K562 (cell line): ENCODE data around the gene ATMIN. TPM values are rescaled to one million over a fixed set of nuclear protein-coding genes. Genes with fewer than 3 reads are reported as not detected.
A peak's percentile ranks its signal among the peaks of the same experiment; 100 is the strongest.

Experiments used
- ATAC-seq: fragments of 200-7000 bp; cut with Tn5 transposase; 3 replicates; pipeline ENCODE4 v1.9.1; 2020; ENCODE audit warnings: moderate library complexity
- BruUV-seq: library from RNA; stranded (reverse); fragments of 400-500 nt; replicated peaks from 2 replicates; lab custom pipeline; 2021; lab: Mats Ljungman, UMichigan
- CTCF ChIA-PET: fragments of 300-600 bp; formaldehyde crosslinking; extraction: SDS; loops from one replicate; lab custom pipeline; 2021; ENCODE audit warnings: low intra/inter-chr PET ratio; lab: Yijun Ruan, JAX
- POLR2A ChIA-PET: fragments of 300-600, 350-650 bp; sonication (Branson Sonifier 250); formaldehyde crosslinking; extraction: SDS; loops from one replicate; lab custom pipeline; 2021; ENCODE audit warnings: antibody characterized with exemption, inconsistent platforms; lab: Yijun Ruan, JAX
- DNase-seq, 4 experiments: peaks; one replicate each; pipeline versions ENCODE4 v3.0.0 to v3.0.0-alpha.2; 2011 to 2018; ENCODE audit warnings: low spot score in 3 of 4, mixed read lengths in 3 of 4; ENCODE audit errors: extremely low read depth in 1 of 4
- FAIRE-seq: peaks from 2 replicates; lab custom pipeline; 2011; peaks lifted over from hg19 to GRCh38; lab: Jason Lieb, UNC
- H2AFZ ChIP-seq: 2 replicates; pipeline ENCODE4 v1.6.0; 2011; ENCODE audit warnings: low read depth, low read length, control low read depth, inconsistent platforms
- H3K27ac ChIP-seq: fragments of 200-600 bp; 3 replicates; pipeline ENCODE4 v1.8.0; 2011; ENCODE audit warnings: low read depth, mild to moderate bottlenecking, control low read depth, inconsistent platforms, low read length, moderate library complexity, mixed read lengths; ENCODE audit errors: extremely low read depth
- H3K27me3 ChIP-seq, 2 experiments: fragments of 300-600 bp in 1 of 2; 2 replicates in 1 of 2; 3 replicates in 1 of 2; pipeline versions ENCODE4 v1.6.0 to v1.8.0; 2011; ENCODE audit warnings: inconsistent platforms in 2 of 2, low read length in 2 of 2, mild to moderate bottlenecking in 1 of 2, mixed read lengths in 1 of 2, moderate library complexity in 1 of 2; ENCODE audit not compliant: control insufficient read depth in 2 of 2, insufficient read depth in 2 of 2
- H3K36me3 ChIP-seq: fragments of 300-600 bp; 3 replicates; pipeline ENCODE4 v1.8.0; 2011; ENCODE audit warnings: mild to moderate bottlenecking, low read length, inconsistent platforms; ENCODE audit not compliant: control insufficient read depth, insufficient read depth
- H3K4me1 ChIP-seq, 2 experiments: fragments of 200-600 bp in 1 of 2; replicated peaks in 1 of 2; 2 replicates in 1 of 2; 3 replicates in 1 of 2; pipeline versions ENCODE4 v1.5.1 to v1.8.0; 2011; ENCODE audit warnings: inconsistent platforms in 2 of 2, low read length in 2 of 2, mild to moderate bottlenecking in 1 of 2, mixed read lengths in 1 of 2, moderate library complexity in 1 of 2; ENCODE audit not compliant: control insufficient read depth in 2 of 2, insufficient read depth in 2 of 2
- H3K4me2 ChIP-seq: 2 replicates; pipeline ENCODE4 v1.6.1; 2011; ENCODE audit warnings: low read length, control low read depth, inconsistent platforms, mixed read lengths; ENCODE audit not compliant: insufficient read depth
- H3K4me3 ChIP-seq: fragments of 200-600 bp; sonication (generic), shearing (Covaris generic); 2 replicates; pipeline ENCODE4 v1.5.1; 2016; ENCODE audit warnings: control low read depth, inconsistent platforms
- H3K79me2 ChIP-seq: fragments of 200-600 bp; 3 replicates; pipeline ENCODE4 v1.8.0; 2011; ENCODE audit warnings: low read length, inconsistent platforms; ENCODE audit not compliant: control insufficient read depth, insufficient read depth
- H3K9ac ChIP-seq, 2 experiments: 2 replicates each; pipeline versions ENCODE4 v1.6.0 to v1.6.1; 2011; ENCODE audit warnings: low read depth in 2 of 2, low read length in 2 of 2, control low read depth in 1 of 2, inconsistent platforms in 1 of 2, mild to moderate bottlenecking in 1 of 2, mixed read lengths in 1 of 2; ENCODE audit not compliant: insufficient read depth in 1 of 2
- H3K9me1 ChIP-seq: one replicate; pipeline ENCODE4 v1.6.0; 2011; ENCODE audit warnings: inconsistent platforms, mild to moderate bottlenecking, low read length, moderate library complexity; ENCODE audit not compliant: control insufficient read depth, insufficient read depth
- H3K9me3 ChIP-seq: replicated peaks from 2 replicates; pipeline ENCODE4 v1.5.1; 2011; ENCODE audit warnings: low read depth, low read length, inconsistent platforms; ENCODE audit not compliant: control insufficient read depth, insufficient read depth
- H4K20me1 ChIP-seq: replicated peaks from 2 replicates; pipeline ENCODE4 v1.6.1; 2011; ENCODE audit warnings: low read length, inconsistent platforms, mixed read lengths; ENCODE audit not compliant: control insufficient read depth, insufficient read depth
- ATF3 ChIP-seq, 2 experiments: fragments of 450-650 bp in 1 of 2; sonication (generic) in 1 of 2; formaldehyde crosslinking in 1 of 2; IDR thresholded peaks in 1 of 2; conservative IDR thresholded peaks in 1 of 2; 2 replicates each; pipeline versions ENCODE4 v1.6.1 to v1.8.1; 2016 to 2023; ENCODE audit warnings: mild to moderate bottlenecking in 2 of 2, moderate library complexity in 2 of 2, inconsistent platforms in 1 of 2, missing genetic modification reagents in 1 of 2
- CHD4 ChIP-seq: fragments of 200-600 bp; sonication (generic); IDR thresholded peaks from 3 replicates; pipeline ENCODE4 v1.6.1; 2012; ENCODE audit warnings: low read depth, mild to moderate bottlenecking, mixed read lengths, low read length, inconsistent platforms; ENCODE audit not compliant: insufficient read depth, insufficient replicate concordance, poor library complexity, severe bottlenecking
- DPF2 ChIP-seq: fragments of 450-650 bp; IDR thresholded peaks from 2 replicates; pipeline ENCODE4 v1.6.1; 2016
- E2F1 ChIP-seq: sonication (generic); formaldehyde crosslinking; IDR thresholded peaks from 2 replicates; pipeline ENCODE4 v1.8.1; 2023; ENCODE audit warnings: mild to moderate bottlenecking, missing genetic modification reagents, moderate library complexity
- E2F4 ChIP-seq: sonication (generic); formaldehyde crosslinking; IDR thresholded peaks from 2 replicates; pipeline ENCODE4 v1.8.0; 2022; ENCODE audit warnings: mild to moderate bottlenecking, low read depth, missing genetic modification reagents
- RAD51 ChIP-seq: fragments of 450-650 bp; IDR thresholded peaks from 2 replicates; pipeline ENCODE4 v1.7.1; 2016; ENCODE audit warnings: low read depth, mild to moderate bottlenecking, borderline replicate concordance
- RBFOX2 ChIP-seq: fragments of 200-400 bp; formaldehyde crosslinking; IDR thresholded peaks from 2 replicates; pipeline ENCODE4 v1.6.1; 2017; ENCODE audit warnings: low read depth, mild to moderate bottlenecking, low read length, moderate library complexity
- TBP ChIP-seq: optimal IDR thresholded peaks from 2 replicates; pipeline ENCODE3; 2011; ENCODE audit warnings: low read depth, low read length, improper control_type of control experiment
- ZC3H8 ChIP-seq: fragments of 450-650 bp; IDR thresholded peaks from 2 replicates; pipeline ENCODE4 v1.6.1; 2017
- ZNF584 ChIP-seq: fragments of 200-800 bp; sonication (Bioruptor generic); IDR thresholded peaks from 2 replicates; pipeline ENCODE4 v1.6.1; 2016; ENCODE audit warnings: low read depth, mild to moderate bottlenecking, missing genetic modification characterization, missing compliant biosample characterization
- ZNF75A ChIP-seq: fragments of 450-650 bp; formaldehyde crosslinking; IDR thresholded peaks from 2 replicates; pipeline ENCODE4 v1.4.0; 2020; ENCODE audit warnings: mild to moderate bottlenecking
- WGBS: fragments of 100-300 bp; shearing (Covaris generic); methylation state at CpG from one replicate; pipeline ENCODE4 v1.1.6; 2016; ENCODE audit warnings: low coverage, mixed read lengths; ENCODE audit not compliant: insufficient coverage; ENCODE audit errors: missing lambda C conversion rate; 5-methylcytosine and 5-hydroxymethylcytosine counted together
- in situ Hi-C: fragments of 300-500 bp; cut with MboI; formaldehyde crosslinking; loops from 4 replicates; pipeline ENCODE4 v1.15.0; 2018; ENCODE audit warnings: inconsistent platforms, mixed read lengths
- intact Hi-C: fragments of 100-400 bp; cut with micrococcal nuclease; formaldehyde crosslinking; loops from 2 replicates; pipeline ENCODE4 v1.14.2; 2022
- polyA plus RNA-seq, 8 experiments: library from polyadenylated mRNA; depleted of rRNA in 4 of 8; stranded (reverse) in 5 of 8; unstranded in 3 of 8; fragments of >200 nt; fragmentation: Nextera tagmentation in 2 of 8; fragmentation: Illumina TruSeq in 1 of 8; extraction: Ambion mirVana in 2 of 8; extraction: Trizol in 1 of 8; gene quantifications; 2 replicates each; pipeline versions ENCODE4 v1.2.1 to v1.2.3, GENCODE V29; 2011 to 2014; ENCODE audit warnings: inconsistent platforms in 1 of 8, missing spikeins in 1 of 8
- total RNA-seq, 7 experiments: library from RNA; depleted of rRNA in 6 of 7; stranded (reverse); fragments of >200 nt in 6 of 7; fragmentation: Illumina TruSeq in 2 of 7; extraction: Trizol in 2 of 7; gene quantifications; 2 replicates each; pipeline versions ENCODE4 v1.2.1 to v1.2.3, GENCODE V29; 2011 to 2021; ENCODE audit warnings: low replicate concordance in 1 of 7

Gene ATMIN
- total and polyA plus RNA-seq, 9 of the 15 experiments (the other 6 are each of a cell fraction or from before 2014, with no cell fraction given) = 6.7 to 40.9 (median 23.4) TPM

GRCh38 chr16:81008505-81008789 is 27.2 kb upstream of the ATMIN start:
- peaks cover 4% of the 10 kb centered on the region for H3K9me1 ChIP-seq
- DNase-seq (no peak), ATAC-seq (no peak), FAIRE-seq (no peak)
- peak overlapping the region; percentile 100; the same call in 1 of the 2 replicates for H2AFZ ChIP-seq
- no peaks in the 10 kb centered on the region for H3K9me3 ChIP-seq
- H3K27ac ChIP-seq = peak overlapping the region; percentile 100
- WGBS = 65% methylated on average over 12 of the region's 12 CpGs
- peak overlapping the region; percentile 97 to 98 for H3K9ac ChIP-seq
- peaks cover 15% of the 10 kb centered on the region for H4K20me1 ChIP-seq
- intact Hi-C loops = loop anchor here (5.0 kb wide), 1 partner anchor 1086 kb away; no protein-coding TSS in a partner anchor
- peaks cover 18 to 29% of the 10 kb centered on the region in 2 experiments; a peak in 4 of 5 replicates for H3K4me1 ChIP-seq
- ChIA-PET CTCF (interaction anchor here (0.7 kb wide), 1 partner anchor 27 kb away, joined by 3 read pairs; the partner anchor contains the start of gene ATMIN), POLR2A (interaction anchor here (0.6 to 4.9 kb wide), 4 partner anchors 11 to 854 kb away, joined by 3 to 47 read pairs (median 4); no protein-coding TSS in a partner anchor)
- TF ChIP-seq E2F1 = 0 out of 2 replicates have a peak, but pooled peaks have one; percentile 40
- no peak for TF ChIP-seq TBP
- no peak for TF ChIP-seq ZC3H8
- 0 out of 2 replicates have a peak, but pooled peaks have one; percentile 15 for TF ChIP-seq RBFOX2
- no peak for TF ChIP-seq ZNF75A
- no peak for TF ChIP-seq DPF2
- no peak for TF ChIP-seq RAD51
- no peak for TF ChIP-seq ATF3 (IDR thresholded peaks at IDR 0.05)
- TF ChIP-seq ATF3 (CRISPR knock-in tag; conservative IDR thresholded peaks at IDR 0.05) = 0 out of 2 replicates have a peak, but pooled peaks have one; percentile 32
- no peak for TF ChIP-seq CHD4
- TF ChIP-seq E2F4 = no peak
- TF ChIP-seq ZNF584 (CRISPR knock-in tag) = no peak
- no peaks in the 10 kb centered on the region for H3K27me3 ChIP-seq
- H3K4me3 ChIP-seq = peak overlapping the region; percentile 82; the same call in 1 of the 2 replicates
- H3K79me2 ChIP-seq = peaks cover 76% of the 10 kb centered on the region
- H3K36me3 ChIP-seq = peaks cover 51% of the 10 kb centered on the region
- in situ Hi-C loops = loop anchor here (25.0 kb wide), 1 partner anchor 729 kb away; no protein-coding TSS in a partner anchor
- H3K4me2 ChIP-seq = peak overlapping the region; percentile 97
- no TSS peak for BruUV-seq
